HepG2 (cell line): ENCODE measurements around the gene HDDC3. TPM values are rescaled to one million over a fixed set of nuclear protein-coding genes. Genes with fewer than 3 reads are reported as not detected.

ENCODE experiments used
- ATAC-seq: fragments of 200-7000 bp; cut with Tn5 transposase; 3 replicates; pipeline ENCODE4 v1.9.1; 2020; ENCODE audit warnings: mild to moderate bottlenecking, moderate library complexity
- BruUV-seq: library from RNA; stranded (reverse); fragments of 400-500 nt; replicated peaks from 2 replicates; lab custom pipeline; 2021; lab: Mats Ljungman, UMichigan
- CTCF ChIA-PET: fragments of 300-600 bp; formaldehyde crosslinking; extraction: SDS; loops from one replicate; lab custom pipeline; 2021; ENCODE audit warnings: low total read pairs, inconsistent platforms, low intra/inter-chr PET ratio; lab: Yijun Ruan, JAX
- POLR2A ChIA-PET: fragments of 350-600 bp; sonication (Branson Sonifier 250); formaldehyde crosslinking; loops from one replicate; lab custom pipeline; 2020; ENCODE audit warnings: antibody characterized with exemption, inconsistent platforms; lab: Yijun Ruan, JAX
- DNase-seq: peaks from one replicate; pipeline ENCODE4 v3.0.0-alpha.2; 2015; ENCODE audit warnings: low spot score
- FAIRE-seq: peaks from 3 replicates; lab custom pipeline; 2011; peaks lifted over from hg19 to GRCh38; lab: Jason Lieb, UNC
- H2AFZ ChIP-seq: one replicate; pipeline ENCODE4 v1.6.1; 2011; ENCODE audit warnings: low read length, inconsistent platforms
- H3K27ac ChIP-seq: fragments of 300-600 bp; 3 replicates; pipeline ENCODE4 v1.8.0; 2011; ENCODE audit warnings: mixed run types, mild to moderate bottlenecking, mixed read lengths, low read length, inconsistent platforms; ENCODE audit not compliant: insufficient read depth; ENCODE audit errors: extremely low read length
- H3K27me3 ChIP-seq, 2 experiments: fragments of 200-600 bp in 1 of 2; 2 replicates in 1 of 2; 3 replicates in 1 of 2; pipeline versions ENCODE4 v1.6.0 to v1.8.0; 2011; ENCODE audit warnings: low read length in 2 of 2, mild to moderate bottlenecking in 2 of 2, moderate library complexity in 2 of 2, inconsistent platforms in 1 of 2; ENCODE audit not compliant: insufficient read depth in 2 of 2, control insufficient read depth in 1 of 2
- H3K36me3 ChIP-seq, 2 experiments: fragments of 200-600 bp in 1 of 2; replicated peaks in 1 of 2; 2 replicates in 1 of 2; 3 replicates in 1 of 2; pipeline versions ENCODE4 v1.5.1 to v1.8.0; 2011; ENCODE audit warnings: low read length in 2 of 2, inconsistent platforms in 1 of 2; ENCODE audit not compliant: insufficient read depth in 2 of 2, control insufficient read depth in 1 of 2
- H3K4me1 ChIP-seq: 2 replicates; pipeline ENCODE4 v1.5.1; 2012; ENCODE audit warnings: low read length, inconsistent platforms; ENCODE audit not compliant: insufficient read depth
- H3K4me2 ChIP-seq: 2 replicates; pipeline ENCODE4 v1.6.0; 2011; ENCODE audit warnings: low read depth, low read length, inconsistent platforms
- H3K4me3 ChIP-seq, 3 experiments: fragments of 200-600 bp in 1 of 3; sonication (generic), shearing (Covaris generic) in 1 of 3; replicated peaks in 1 of 3; 2 replicates each; pipeline ENCODE4 v1.5.1; 2011 to 2016; ENCODE audit warnings: low read length in 3 of 3, inconsistent platforms in 2 of 3, low read depth in 2 of 3, mild to moderate bottlenecking in 2 of 3, control low read depth in 1 of 3, mixed read lengths in 1 of 3; ENCODE audit not compliant: insufficient read depth in 1 of 3
- H3K79me2 ChIP-seq: one replicate; pipeline ENCODE4 v1.6.1; 2011; ENCODE audit warnings: low read length, inconsistent platforms; ENCODE audit not compliant: insufficient read depth
- H3K9ac ChIP-seq: 2 replicates; pipeline ENCODE4 v1.6.0; 2011; ENCODE audit warnings: mild to moderate bottlenecking, low read depth, low read length, inconsistent platforms; ENCODE audit not compliant: insufficient read depth
- H3K9me3 ChIP-seq: 2 replicates; pipeline ENCODE4 v1.5.1; 2012; ENCODE audit warnings: mild to moderate bottlenecking, low read length
- H4K20me1 ChIP-seq: 2 replicates; pipeline ENCODE4 v1.6.0; 2011; ENCODE audit warnings: inconsistent platforms, mild to moderate bottlenecking, low read length, moderate library complexity; ENCODE audit not compliant: insufficient read depth
- HDAC6 ChIP-seq: fragments of 200-600 bp; sonication (generic); IDR thresholded peaks from 2 replicates; pipeline ENCODE4 v1.7.0; 2017; ENCODE audit warnings: mild to moderate bottlenecking, antibody characterized with exemption, low read length, low read depth
- NBN ChIP-seq: fragments of 450-650 bp; conservative IDR thresholded peaks from 2 replicates; pipeline ENCODE4 v1.6.1; 2017
- NFYC ChIP-seq: IDR thresholded peaks from 2 replicates; pipeline ENCODE4 v1.6.1; 2016; ENCODE audit warnings: missing genetic modification reagents, missing compliant biosample characterization
- PITX1 ChIP-seq: sonication (generic); formaldehyde crosslinking; IDR thresholded peaks from 2 replicates; pipeline ENCODE4 v1.5.1; 2020; ENCODE audit warnings: mild to moderate bottlenecking, missing genetic modification reagents
- RAD51 ChIP-seq: fragments of 450-650 bp; IDR thresholded peaks from 2 replicates; pipeline ENCODE4 v1.6.1; 2016; ENCODE audit warnings: borderline replicate concordance
- SAFB2 ChIP-seq: sonication (generic); formaldehyde crosslinking; IDR thresholded peaks from 2 replicates; pipeline ENCODE4 v1.5.1; 2020; ENCODE audit warnings: missing genetic modification reagents, low read depth, mild to moderate bottlenecking, borderline replicate concordance
- SAP130 ChIP-seq: IDR thresholded peaks from 2 replicates; pipeline ENCODE4 v1.6.1; 2016; ENCODE audit warnings: low read depth
- SOX6 ChIP-seq, 2 experiments: fragments of 450-650 bp in 1 of 2; sonication (generic) in 1 of 2; formaldehyde crosslinking in 1 of 2; IDR thresholded peaks; 2 replicates each; pipeline versions ENCODE4 v1.4.0 to v1.6.1; 2017 to 2020; ENCODE audit warnings: antibody characterized with exemption in 1 of 2, mild to moderate bottlenecking in 1 of 2, missing genetic modification reagents in 1 of 2
- ZNF3 ChIP-seq: IDR thresholded peaks from 2 replicates; pipeline ENCODE4 v1.7.0; 2017; ENCODE audit warnings: inconsistent platforms
- ZNF772 ChIP-seq: sonication (generic); formaldehyde crosslinking; IDR thresholded peaks from 2 replicates; pipeline ENCODE4 v1.5.0; 2020; ENCODE audit warnings: mild to moderate bottlenecking, missing genetic modification reagents
- ZNF878 ChIP-seq: sonication (generic); formaldehyde crosslinking; IDR thresholded peaks from 2 replicates; pipeline ENCODE4 v1.8.1; 2023; ENCODE audit warnings: mild to moderate bottlenecking, missing genetic modification reagents, moderate library complexity
- ZSCAN22 ChIP-seq: sonication (generic); formaldehyde crosslinking; IDR thresholded peaks from 2 replicates; pipeline ENCODE4 v1.4.0; 2020; ENCODE audit warnings: mild to moderate bottlenecking, missing genetic modification reagents
- WGBS: methylation state at CpG from one replicate; pipeline ENCODE4 v1.1.6; 2017; ENCODE audit warnings: low lambda C conversion rate; 5-methylcytosine and 5-hydroxymethylcytosine counted together
- in situ Hi-C: cut with HindIII; loops from 2 replicates; pipeline ENCODE4 v1.10.0; 2017; ENCODE audit warnings: low pct_unique_long_range_greater_than_20kb; ENCODE audit not compliant: extremely low pct_ligation_motif_present
- intact Hi-C: fragments of 100-400 bp; cut with micrococcal nuclease; formaldehyde crosslinking; loops from one replicate; pipeline ENCODE4 v1.10.0; 2022; ENCODE audit not compliant: unreplicated experiment
- polyA plus RNA-seq, 8 experiments: library from polyadenylated mRNA; depleted of rRNA in 3 of 8; stranded (reverse) in 7 of 8; unstranded in 1 of 8; fragments of >200 nt; fragmentation: Illumina TruSeq in 4 of 8; extraction: Trizol in 4 of 8; gene quantifications; 2 replicates each; pipeline versions ENCODE4 v1.2.1 to v1.2.3, GENCODE V29; 2011 to 2016; ENCODE audit warnings: low read depth in 4 of 8, missing spikeins in 1 of 8, mixed read lengths in 1 of 8; ENCODE audit not compliant: insufficient read depth in 1 of 8
- total RNA-seq, 5 experiments: library from RNA; depleted of rRNA; stranded (reverse); fragments of >200 nt; fragmentation: Illumina TruSeq; extraction: Trizol; gene quantifications; 2 replicates each; pipeline ENCODE4 v1.2.3, GENCODE V29; 2016; ENCODE audit warnings: low read depth in 1 of 5
- TF ChIP-seq, protein P1 (sequence below): sonication (generic); formaldehyde crosslinking; IDR thresholded peaks from 2 replicates; pipeline ENCODE4 v1.4.0; 2020; ENCODE audit warnings: missing genetic modification reagents
- TF ChIP-seq, protein P2 (sequence below): sonication (generic); formaldehyde crosslinking; IDR thresholded peaks from 2 replicates; pipeline ENCODE4 v1.9.0; 2021; ENCODE audit warnings: missing genetic modification reagents, borderline replicate concordance

HDDC3 gene
- total and polyA plus RNA-seq, 2 of the 13 experiments (the other 11 are each of a cell fraction or from before 2014, with no cell fraction given): 18.7 to 28.3 TPM

DNA sequence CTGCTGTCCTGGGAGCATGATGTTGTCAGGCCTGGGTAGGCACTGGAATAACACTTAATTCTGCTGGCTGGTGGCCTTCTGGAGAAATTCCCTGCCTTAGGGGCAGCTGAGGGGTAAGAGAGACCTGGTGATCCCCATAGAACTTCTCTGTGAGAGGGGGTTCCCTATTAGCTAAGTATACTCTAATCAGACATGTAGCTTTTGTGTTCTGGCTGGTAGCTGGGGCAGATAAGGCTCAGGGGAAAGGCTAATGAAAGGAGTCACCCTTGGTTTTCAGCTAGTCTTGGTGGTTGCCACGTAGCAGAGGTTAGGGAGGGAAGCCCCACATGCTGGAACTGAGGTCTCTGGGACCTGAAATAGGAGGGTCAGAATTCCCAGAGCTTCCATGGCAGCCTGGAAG, 952 bp upstream of the HDDC3 start:
- no peaks in the 10 kb centered on the region for H3K36me3 ChIP-seq
- H3K27ac ChIP-seq: no peak overlapping the region
- DNase-seq (no peak), ATAC-seq (no peak), FAIRE-seq (no peak)
- CTCF ChIA-PET: no interaction called here
- no peak overlapping the region for H3K9ac ChIP-seq
- H3K27me3 ChIP-seq: no peaks in the 10 kb centered on the region; a peak in 2 of 5 replicates
- BruUV-seq: no TSS peak
- no CpG with 5 or more reads among the region's 1 CpG for WGBS
- in situ Hi-C loops (loop anchor here (25.0 kb wide), 1 partner anchor 329 kb away; no protein-coding TSS in a partner anchor), intact Hi-C loops (loop anchor here (5.0 to 10.0 kb wide), 4 partner anchors 46 to 119 kb away; partner anchors contain the start of gene PRC1)
- POLR2A ChIA-PET: interaction anchor here (1.0 to 4.5 kb wide), 6 partner anchors 11 to 74 kb away, joined by 3 to 45 read pairs (median 16); partner anchors contain the start of genes MAN2A2 and RCCD1
- 0 out of 2 replicates have a peak overlapping the region, but pooled peaks have one; percentile 88 for H3K4me2 ChIP-seq
- TF ChIP-seq ZNF878 (no peak), ZNF3 (CRISPR knock-in tag) (no peak), PITX1 (CRISPR knock-in tag) (no peak), RAD51 (no peak), HDAC6 (no peak), ZNF772 (no peak), NFYC (no peak), SAP130 (CRISPR knock-in tag) (no peak), NBN (no peak), SOX6 (IDR thresholded peaks at IDR 0.05) (no peak), SOX6 (CRISPR knock-in tag; IDR thresholded peaks at IDR 0.05) (no peak), ZSCAN22 (CRISPR knock-in tag) (no peak), SAFB2 (CRISPR knock-in tag) (no peak)
- TF ChIP-seq, protein P1, sequence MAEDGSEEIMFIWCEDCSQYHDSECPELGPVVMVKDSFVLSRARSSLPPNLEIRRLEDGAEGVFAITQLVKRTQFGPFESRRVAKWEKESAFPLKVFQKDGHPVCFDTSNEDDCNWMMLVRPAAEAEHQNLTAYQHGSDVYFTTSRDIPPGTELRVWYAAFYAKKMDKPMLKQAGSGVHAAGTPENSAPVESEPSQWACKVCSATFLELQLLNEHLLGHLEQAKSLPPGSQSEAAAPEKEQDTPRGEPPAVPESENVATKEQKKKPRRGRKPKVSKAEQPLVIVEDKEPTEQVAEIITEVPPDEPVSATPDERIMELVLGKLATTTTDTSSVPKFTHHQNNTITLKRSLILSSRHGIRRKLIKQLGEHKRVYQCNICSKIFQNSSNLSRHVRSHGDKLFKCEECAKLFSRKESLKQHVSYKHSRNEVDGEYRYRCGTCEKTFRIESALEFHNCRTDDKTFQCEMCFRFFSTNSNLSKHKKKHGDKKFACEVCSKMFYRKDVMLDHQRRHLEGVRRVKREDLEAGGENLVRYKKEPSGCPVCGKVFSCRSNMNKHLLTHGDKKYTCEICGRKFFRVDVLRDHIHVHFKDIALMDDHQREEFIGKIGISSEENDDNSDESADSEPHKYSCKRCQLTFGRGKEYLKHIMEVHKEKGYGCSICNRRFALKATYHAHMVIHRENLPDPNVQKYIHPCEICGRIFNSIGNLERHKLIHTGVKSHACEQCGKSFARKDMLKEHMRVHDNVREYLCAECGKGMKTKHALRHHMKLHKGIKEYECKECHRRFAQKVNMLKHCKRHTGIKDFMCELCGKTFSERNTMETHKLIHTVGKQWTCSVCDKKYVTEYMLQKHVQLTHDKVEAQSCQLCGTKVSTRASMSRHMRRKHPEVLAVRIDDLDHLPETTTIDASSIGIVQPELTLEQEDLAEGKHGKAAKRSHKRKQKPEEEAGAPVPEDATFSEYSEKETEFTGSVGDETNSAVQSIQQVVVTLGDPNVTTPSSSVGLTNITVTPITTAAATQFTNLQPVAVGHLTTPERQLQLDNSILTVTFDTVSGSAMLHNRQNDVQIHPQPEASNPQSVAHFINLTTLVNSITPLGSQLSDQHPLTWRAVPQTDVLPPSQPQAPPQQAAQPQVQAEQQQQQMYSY (CRISPR knock-in tag): no peak
- TF ChIP-seq, protein P2, sequence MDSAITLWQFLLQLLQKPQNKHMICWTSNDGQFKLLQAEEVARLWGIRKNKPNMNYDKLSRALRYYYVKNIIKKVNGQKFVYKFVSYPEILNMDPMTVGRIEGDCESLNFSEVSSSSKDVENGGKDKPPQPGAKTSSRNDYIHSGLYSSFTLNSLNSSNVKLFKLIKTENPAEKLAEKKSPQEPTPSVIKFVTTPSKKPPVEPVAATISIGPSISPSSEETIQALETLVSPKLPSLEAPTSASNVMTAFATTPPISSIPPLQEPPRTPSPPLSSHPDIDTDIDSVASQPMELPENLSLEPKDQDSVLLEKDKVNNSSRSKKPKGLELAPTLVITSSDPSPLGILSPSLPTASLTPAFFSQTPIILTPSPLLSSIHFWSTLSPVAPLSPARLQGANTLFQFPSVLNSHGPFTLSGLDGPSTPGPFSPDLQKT (CRISPR knock-in tag): no peak
- H3K79me2 ChIP-seq: peaks cover 6% of the 10 kb centered on the region
- H3K9me3 ChIP-seq: no peaks in the 10 kb centered on the region
- peaks cover 62% of the 10 kb centered on the region for H3K4me1 ChIP-seq
- no peak overlapping the region for H3K4me3 ChIP-seq
- H4K20me1 ChIP-seq: no peaks in the 10 kb centered on the region
- H2AFZ ChIP-seq: no peak overlapping the region
